NB4 (cell line): ENCODE data around the gene MMP24OS.

Source experiments
- DNase-seq: peaks from one replicate; pipeline ENCODE4 v3.0.0; 2010; ENCODE audit warnings: low read depth
- H3K4me3 ChIP-seq: one replicate; pipeline ENCODE4 v1.5.1; 2011; ENCODE audit warnings: mild to moderate bottlenecking, low read depth, low read length, moderate library complexity
- MYC ChIP-seq: IDR thresholded peaks from 2 replicates; pipeline ENCODE4 v1.6.1; 2011; ENCODE audit warnings: low read depth, low read length
- POLR2A ChIP-seq: IDR thresholded peaks from 2 replicates; pipeline ENCODE4 v1.6.1; 2011; ENCODE audit warnings: mild to moderate bottlenecking; ENCODE audit not compliant: insufficient read length; ENCODE audit errors: extremely low read depth
- TF ChIP-seq, protein P1 (sequence below): IDR thresholded peaks from one replicate; pipeline ENCODE4 v1.5.1; 2012; ENCODE audit warnings: low read depth, low read length
- TF ChIP-seq, protein P2 (sequence below): IDR thresholded peaks from 2 replicates; pipeline ENCODE4 v1.6.1; 2011; ENCODE audit warnings: low read depth, low read length

The MMP24OS gene

DNA sequence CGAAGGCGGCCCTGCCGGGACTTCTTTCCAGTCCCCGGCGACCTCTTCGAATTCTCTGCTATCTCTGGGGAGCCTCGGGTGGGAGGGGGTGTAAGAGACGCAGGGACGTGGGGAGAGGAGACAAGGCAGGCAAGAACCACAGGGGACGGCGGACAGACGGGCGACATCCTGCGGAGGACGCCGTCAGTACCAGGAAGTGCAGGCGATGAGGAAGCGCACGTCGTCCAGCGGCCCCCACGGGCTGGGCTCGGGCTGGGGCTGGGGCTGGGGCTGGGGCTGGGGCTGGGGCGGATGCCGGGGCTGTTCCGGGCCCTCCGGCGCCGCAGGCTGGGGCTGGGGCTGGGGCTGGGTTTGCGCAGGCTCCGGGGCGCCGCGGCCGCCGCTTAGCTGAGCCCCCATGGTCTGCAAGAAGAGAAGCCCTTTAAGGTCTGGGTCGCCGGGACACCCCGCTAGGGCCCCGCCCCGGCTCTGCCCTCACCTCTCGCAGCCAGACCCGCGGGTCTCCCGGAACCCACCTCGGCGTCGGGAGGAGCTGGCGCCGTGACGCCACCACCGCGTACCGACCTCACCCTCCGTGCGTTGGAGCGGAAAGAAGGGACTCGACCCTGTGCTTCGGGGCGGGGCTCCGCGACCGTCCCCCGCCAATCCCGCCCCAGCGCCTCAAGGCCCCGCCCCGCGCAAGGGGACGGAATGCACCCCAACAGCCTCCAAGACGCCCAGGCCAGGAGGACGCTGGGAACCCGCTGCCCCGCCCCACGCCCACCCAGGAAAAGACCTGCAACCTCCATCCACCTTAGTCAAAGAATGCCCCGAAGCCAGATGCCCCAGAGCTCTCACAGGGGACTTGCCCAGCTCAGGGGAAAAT lies at the start of gene MMP24OS:
Gene MMP24OS (minus strand): TSS at position 592 of the 865 bp plus-strand sequence. CDS start 193 bp downstream, at position 399.
- peak; percentile 97 for DNase-seq
- TF ChIP-seq POLR2A, result peak; percentile 90
- TF ChIP-seq, protein P1, sequence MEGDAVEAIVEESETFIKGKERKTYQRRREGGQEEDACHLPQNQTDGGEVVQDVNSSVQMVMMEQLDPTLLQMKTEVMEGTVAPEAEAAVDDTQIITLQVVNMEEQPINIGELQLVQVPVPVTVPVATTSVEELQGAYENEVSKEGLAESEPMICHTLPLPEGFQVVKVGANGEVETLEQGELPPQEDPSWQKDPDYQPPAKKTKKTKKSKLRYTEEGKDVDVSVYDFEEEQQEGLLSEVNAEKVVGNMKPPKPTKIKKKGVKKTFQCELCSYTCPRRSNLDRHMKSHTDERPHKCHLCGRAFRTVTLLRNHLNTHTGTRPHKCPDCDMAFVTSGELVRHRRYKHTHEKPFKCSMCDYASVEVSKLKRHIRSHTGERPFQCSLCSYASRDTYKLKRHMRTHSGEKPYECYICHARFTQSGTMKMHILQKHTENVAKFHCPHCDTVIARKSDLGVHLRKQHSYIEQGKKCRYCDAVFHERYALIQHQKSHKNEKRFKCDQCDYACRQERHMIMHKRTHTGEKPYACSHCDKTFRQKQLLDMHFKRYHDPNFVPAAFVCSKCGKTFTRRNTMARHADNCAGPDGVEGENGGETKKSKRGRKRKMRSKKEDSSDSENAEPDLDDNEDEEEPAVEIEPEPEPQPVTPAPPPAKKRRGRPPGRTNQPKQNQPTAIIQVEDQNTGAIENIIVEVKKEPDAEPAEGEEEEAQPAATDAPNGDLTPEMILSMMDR, result peak; percentile 17
- TF ChIP-seq, protein P2, sequence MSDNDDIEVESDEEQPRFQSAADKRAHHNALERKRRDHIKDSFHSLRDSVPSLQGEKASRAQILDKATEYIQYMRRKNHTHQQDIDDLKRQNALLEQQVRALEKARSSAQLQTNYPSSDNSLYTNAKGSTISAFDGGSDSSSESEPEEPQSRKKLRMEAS, result peak; percentile 53
- TF ChIP-seq MYC, result peak; percentile 53; the same call in 1 of the 2 replicates
- H3K4me3 ChIP-seq, result peak within 1 kb of the TSS; percentile 89

DNA sequence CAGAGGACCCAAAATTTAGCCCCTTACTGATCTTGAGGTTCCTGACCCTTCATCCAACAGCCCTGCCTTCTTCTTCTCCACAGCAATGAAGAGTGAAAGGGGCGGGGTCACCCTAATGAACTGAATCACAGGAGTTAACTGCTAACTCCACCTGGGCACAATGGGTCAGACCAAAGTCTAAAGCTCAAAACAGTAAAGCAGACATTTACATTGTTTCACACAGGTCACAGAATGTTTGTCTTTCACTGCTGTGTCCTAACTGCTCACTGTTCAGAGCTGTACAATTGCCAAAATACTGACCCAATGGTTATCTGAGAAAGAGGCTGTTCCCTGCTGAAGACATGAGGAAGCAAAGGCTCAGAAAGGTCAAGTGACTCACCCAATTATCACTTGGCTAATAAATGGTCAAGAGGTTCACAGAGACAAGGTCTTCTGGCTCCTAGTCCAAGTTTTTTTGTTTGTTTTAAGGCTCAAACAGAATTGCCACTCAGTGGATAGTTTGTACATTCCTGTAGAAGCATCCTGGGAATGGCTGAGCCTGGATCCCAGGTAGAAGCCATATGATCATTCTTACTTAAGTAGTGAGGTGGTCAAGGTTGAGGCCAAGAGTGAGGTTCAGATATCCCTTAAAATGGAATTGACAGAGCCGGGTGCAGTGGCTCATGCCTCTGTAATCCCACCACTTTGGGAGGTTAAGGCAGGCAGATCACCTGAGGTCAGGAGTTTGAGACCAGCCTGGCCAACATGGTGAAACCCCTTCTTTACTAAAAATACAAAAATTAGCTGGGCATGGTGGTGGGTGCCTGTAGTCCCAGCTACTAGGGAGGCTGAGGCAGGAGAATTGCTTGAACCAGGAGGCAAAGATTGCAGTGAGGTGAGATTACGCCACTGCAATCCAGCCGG lies 49.4 kb upstream of the MMP24OS start:
- TF ChIP-seq, protein P1, result no peak
- no peak for TF ChIP-seq MYC
- TF ChIP-seq, protein P2, result no peak
- no peak for TF ChIP-seq POLR2A
- no peak overlapping the region for H3K4me3 ChIP-seq
- no peak for DNase-seq

DNA sequence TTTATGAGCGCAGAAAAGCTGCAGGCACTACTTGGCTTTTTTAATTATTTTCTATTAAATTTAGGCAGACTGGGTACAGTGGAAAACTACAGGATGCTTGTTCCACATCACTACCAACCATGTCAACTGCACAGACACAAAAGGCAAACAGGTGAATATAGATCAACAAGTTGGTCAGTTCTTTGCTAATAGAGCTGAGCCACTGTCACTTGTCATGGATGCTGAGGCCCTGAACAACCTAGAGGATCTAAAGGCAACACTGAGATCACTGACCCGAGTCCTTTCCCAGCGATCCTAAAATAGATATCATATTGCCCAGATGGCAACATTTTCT lies 48.8 kb upstream of the MMP24OS start:
- DNase-seq, result no peak
- no peak overlapping the region for H3K4me3 ChIP-seq
- TF ChIP-seq POLR2A, result no peak

DNA sequence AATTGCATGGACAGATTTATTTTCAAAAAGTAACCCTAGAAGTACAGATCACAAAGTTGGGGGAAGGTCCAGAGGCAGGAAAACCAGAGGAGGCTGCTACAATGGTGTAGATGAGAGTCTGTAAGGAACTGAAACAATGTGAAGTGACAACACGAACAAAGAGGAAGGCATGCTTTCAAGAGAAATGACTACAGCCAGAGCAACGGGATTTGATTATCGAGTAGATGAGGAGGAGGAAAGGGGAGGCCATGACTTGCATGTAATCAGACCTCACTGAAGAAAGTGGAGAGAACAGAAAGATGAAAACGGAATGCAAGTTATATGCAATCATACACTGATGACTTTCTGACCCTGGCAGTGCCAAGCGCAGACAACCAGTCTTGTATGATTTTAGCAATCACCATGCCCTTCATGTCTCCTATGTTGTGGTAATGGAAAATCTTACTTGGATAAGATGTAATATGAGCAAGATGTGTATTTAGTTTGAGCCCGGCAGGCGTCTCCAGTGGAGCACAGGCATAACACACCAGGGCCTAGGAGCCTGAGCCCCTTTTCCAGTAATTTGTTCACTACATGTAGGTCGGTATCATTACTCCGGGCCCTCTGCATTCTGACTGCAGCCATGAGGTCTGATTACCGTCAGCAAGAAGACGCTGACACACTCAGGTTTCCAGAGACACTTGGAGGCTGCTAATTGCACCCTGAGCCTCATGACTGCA lies 48.3 kb upstream of the MMP24OS start:
- no peak overlapping the region for H3K4me3 ChIP-seq
- no peak for TF ChIP-seq MYC
- TF ChIP-seq, protein P1, result no peak
- DNase-seq, result no peak

DNA sequence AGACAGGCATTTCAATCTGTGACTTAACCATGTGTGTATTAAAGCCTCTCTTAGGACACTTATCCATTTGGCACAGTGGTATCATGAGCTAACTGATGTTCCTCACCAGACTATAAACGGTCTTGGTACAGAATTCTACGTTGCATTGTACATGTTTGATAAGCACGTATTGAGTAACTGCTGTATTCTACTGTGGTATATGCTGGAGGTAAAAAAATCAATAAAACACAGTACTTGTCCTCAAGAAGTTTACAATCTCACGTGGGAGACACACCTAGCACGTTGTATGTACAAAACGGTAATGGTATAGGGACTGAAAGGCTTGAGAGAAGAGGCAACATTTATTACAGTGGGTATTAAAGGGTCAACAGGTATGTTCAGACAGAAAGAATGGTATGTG lies 47.5 kb upstream of the MMP24OS start:
- no peak overlapping the region for H3K4me3 ChIP-seq
- no peak for DNase-seq
- TF ChIP-seq, protein P1, result no peak
- no peak for TF ChIP-seq POLR2A
- TF ChIP-seq, protein P2, result no peak
- no peak for TF ChIP-seq MYC
